NT2/D1 (cell line): ENCODE results near the gene OR6B1.
"Not testable (repeated sequence)": the region's sequence is repeated elsewhere in the genome, so short reads cannot be mapped to it uniquely, and the experiment has no call there.

Experiments
- DNase-seq: peaks from one replicate; pipeline ENCODE4 v3.0.0-alpha.2; 2011; ENCODE audit warnings: low read depth, low spot score
- H3K27me3 ChIP-seq: 2 replicates; pipeline ENCODE4 v1.6.0; 2011; ENCODE audit warnings: mild to moderate bottlenecking; ENCODE audit not compliant: insufficient read length, insufficient read depth
- H3K36me3 ChIP-seq: 2 replicates; pipeline ENCODE4 v1.6.1; 2011; ENCODE audit warnings: mild to moderate bottlenecking, low read length, mixed read lengths; ENCODE audit not compliant: insufficient read depth, insufficient read length
- H3K4me1 ChIP-seq: 2 replicates; pipeline ENCODE4 v1.5.1; 2011; ENCODE audit not compliant: insufficient read depth, insufficient read length
- H3K4me3 ChIP-seq: 2 replicates; pipeline ENCODE4 v1.5.1; 2011; ENCODE audit warnings: low read depth; ENCODE audit not compliant: insufficient read length
- H3K9ac ChIP-seq: 2 replicates; pipeline ENCODE4 v1.6.0; 2011; ENCODE audit warnings: low read depth; ENCODE audit not compliant: insufficient read length
- H3K9me3 ChIP-seq: 2 replicates; pipeline ENCODE4 v1.5.1; 2011; ENCODE audit warnings: mild to moderate bottlenecking, low read length; ENCODE audit not compliant: insufficient read depth
- SUZ12 ChIP-seq: IDR thresholded peaks from 2 replicates; pipeline ENCODE4 v1.6.1; 2011; ENCODE audit not compliant: insufficient read length, insufficient read depth; ENCODE audit errors: extremely low read depth
- YY1 ChIP-seq: IDR thresholded peaks from 2 replicates; pipeline ENCODE4 v1.6.1; 2011; ENCODE audit not compliant: insufficient read length, insufficient read depth
- ZNF274 ChIP-seq: IDR thresholded peaks from 2 replicates; pipeline ENCODE4 v1.6.1; 2011; ENCODE audit warnings: mild to moderate bottlenecking, low read depth, low read length

The OR6B1 gene

GRCh38 chr7:144048648-144049047, 48.5 kb downstream of the OR6B1 start, which contains the start of gene OR2A5:
TSS of gene OR2A5 (plus strand) at chr7:144048948. CDS start at chr7:144050402, 1,454 bp downstream.
- Histone ChIP-seq H3K9me3 (no peaks in the 10 kb centered on the region), H3K36me3 (no peaks in the 10 kb centered on the region), H3K4me3 (no peak within 1 kb of the TSS), H3K27me3 (no peaks in the 10 kb centered on the region), H3K4me1 (no peaks in the 10 kb centered on the region), H3K9ac (no peak within 1 kb of the TSS)
- TF ChIP-seq YY1, result no peak
- TF ChIP-seq ZNF274, result no peak
- no peak for TF ChIP-seq SUZ12
- no peak for DNase-seq

- DNase-seq, result no peak
- Histone ChIP-seq H3K27me3 (no peaks in the 10 kb centered on the region), H3K9ac (no peak overlapping the region), H3K9me3 (no peaks in the 10 kb centered on the region), H3K36me3 (no peaks in the 10 kb centered on the region), H3K4me3 (no peak overlapping the region), H3K4me1 (no peaks in the 10 kb centered on the region)
- TF ChIP-seq SUZ12 (no peak), ZNF274 (no peak), YY1 (no peak)
Observed at GRCh38 chr7:144049491-144049890, 49.4 kb downstream of the OR6B1 start.

- H3K9ac ChIP-seq, result no peak overlapping the region
- DNase-seq, result no peak
- H3K9me3 ChIP-seq, result no peaks in the 10 kb centered on the region
- H3K4me1 ChIP-seq, result no peaks in the 10 kb centered on the region
- no peaks in the 10 kb centered on the region for H3K27me3 ChIP-seq
- no peak for TF ChIP-seq SUZ12
- no peak for TF ChIP-seq ZNF274
- TF ChIP-seq YY1, result no peak
- no peaks in the 10 kb centered on the region for H3K36me3 ChIP-seq
- no peak overlapping the region for H3K4me3 ChIP-seq
Observed at GRCh38 chr7:144050093-144050492, 50.0 kb downstream of the OR6B1 start.

GRCh38 chr7:144050884-144051283, 50.8 kb downstream of the OR6B1 start:
- H3K36me3 ChIP-seq, H3K27me3 ChIP-seq, H3K9ac ChIP-seq, DNase-seq, H3K9me3 ChIP-seq, H3K4me1 ChIP-seq, H3K4me3 ChIP-seq: not testable (repeated sequence)

GRCh38 chr7:144057954-144058353, 57.8 kb downstream of the OR6B1 start:
- TF ChIP-seq SUZ12, result no peak
- DNase-seq, result no peak

More at GRCh38 chr7:144057954-144058353, 57.8 kb downstream of the OR6B1 start:
- H3K27me3 ChIP-seq, result no peaks in the 10 kb centered on the region
- no peak overlapping the region for H3K9ac ChIP-seq
- no peaks in the 10 kb centered on the region for H3K4me1 ChIP-seq
- H3K36me3 ChIP-seq, result no peaks in the 10 kb centered on the region
- peaks cover 10% of the 10 kb centered on the region; the same call in 1 of the 2 replicates for H3K9me3 ChIP-seq
- no peak overlapping the region for H3K4me3 ChIP-seq
